Measurements from ENCODE around the gene DUSP22. TPM values are rescaled to one million over a fixed set of nuclear protein-coding genes. Genes with fewer than 3 reads are reported as not detected.

Gene DUSP22
- total RNA-seq, 1 experiment from 2014 or later, result 18.6 TPM

DNA sequence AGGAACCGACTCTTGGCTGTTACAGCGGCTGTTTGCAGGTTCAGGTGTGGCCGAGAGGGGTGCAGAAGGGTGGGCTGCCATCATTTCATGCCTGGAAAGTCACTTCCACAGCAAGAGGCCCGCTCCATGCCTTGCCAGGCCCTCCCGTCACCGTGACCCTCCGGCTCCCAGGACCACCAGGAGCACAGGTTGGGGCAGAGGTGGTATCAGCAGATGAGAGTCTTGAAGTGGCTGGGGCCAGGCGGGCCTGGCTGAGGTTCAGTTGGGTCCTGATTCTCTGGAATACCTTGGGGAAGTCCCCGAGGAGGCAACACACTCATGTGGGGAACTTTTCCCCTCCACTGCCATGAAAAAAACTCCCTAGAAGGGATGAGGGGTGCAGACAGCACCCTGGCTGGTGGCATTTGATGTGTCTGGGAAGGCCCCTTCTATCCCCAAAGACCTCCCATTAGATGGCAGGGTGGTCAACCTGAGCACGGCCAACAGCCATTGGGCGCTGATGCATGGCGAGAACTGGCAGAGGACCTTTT, 65.0 kb downstream of the DUSP22 start:
- intact Hi-C loops (cut with micrococcal nuclease; ENCODE audit: unreplicated experiment), result no loop called here
- ChIA-PET CTCF (no interaction called here), POLR2A (no interaction called here)
- Histone ChIP-seq H3K9me3 (no peaks in the 10 kb centered on the region; the same call in 1 of the 2 replicates), H3K4me1 (no peaks in the 10 kb centered on the region), H3K27me3 (replicated peaks; ENCODE audit: control insufficient read depth, insufficient read depth, low read length) (no peaks in the 10 kb centered on the region), H3K36me3 (ENCODE audit: control insufficient read depth, insufficient read depth, low read length) (no peaks in the 10 kb centered on the region), H3K4me3 (ENCODE audit: low read depth, low read length) (no peak overlapping the region)
- no peaks in the 10 kb centered on the region for H3K9me3 Mint-ChIP-seq (ENCODE audit: unreplicated experiment)
- no peak for DNase-seq
- no peak overlapping the region for H3K4me3 Mint-ChIP-seq (ENCODE audit: unreplicated experiment)
- no peaks in the 10 kb centered on the region for H3K36me3 Mint-ChIP-seq (ENCODE audit: insufficient read depth, unreplicated experiment)
- no peaks in the 10 kb centered on the region for H3K4me1 Mint-ChIP-seq (ENCODE audit: low read depth, unreplicated experiment)
- BruUV-seq (replicated peaks), result no TSS peak
- peaks cover 3% of the 10 kb centered on the region for H3K27me3 Mint-ChIP-seq (ENCODE audit: insufficient read depth, unreplicated experiment)
- TF ChIP-seq, protein P1, sequence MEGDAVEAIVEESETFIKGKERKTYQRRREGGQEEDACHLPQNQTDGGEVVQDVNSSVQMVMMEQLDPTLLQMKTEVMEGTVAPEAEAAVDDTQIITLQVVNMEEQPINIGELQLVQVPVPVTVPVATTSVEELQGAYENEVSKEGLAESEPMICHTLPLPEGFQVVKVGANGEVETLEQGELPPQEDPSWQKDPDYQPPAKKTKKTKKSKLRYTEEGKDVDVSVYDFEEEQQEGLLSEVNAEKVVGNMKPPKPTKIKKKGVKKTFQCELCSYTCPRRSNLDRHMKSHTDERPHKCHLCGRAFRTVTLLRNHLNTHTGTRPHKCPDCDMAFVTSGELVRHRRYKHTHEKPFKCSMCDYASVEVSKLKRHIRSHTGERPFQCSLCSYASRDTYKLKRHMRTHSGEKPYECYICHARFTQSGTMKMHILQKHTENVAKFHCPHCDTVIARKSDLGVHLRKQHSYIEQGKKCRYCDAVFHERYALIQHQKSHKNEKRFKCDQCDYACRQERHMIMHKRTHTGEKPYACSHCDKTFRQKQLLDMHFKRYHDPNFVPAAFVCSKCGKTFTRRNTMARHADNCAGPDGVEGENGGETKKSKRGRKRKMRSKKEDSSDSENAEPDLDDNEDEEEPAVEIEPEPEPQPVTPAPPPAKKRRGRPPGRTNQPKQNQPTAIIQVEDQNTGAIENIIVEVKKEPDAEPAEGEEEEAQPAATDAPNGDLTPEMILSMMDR (IDR thresholded peaks at IDR 0.05; ENCODE audit: insufficient read depth in 1 of 2, low read depth in 1 of 2, low read length in 1 of 2, severe bottlenecking in 1 of 2, unreplicated experiment in 1 of 2), result no peak
- no peak overlapping the region for H3K27ac Mint-ChIP-seq (ENCODE audit: unreplicated experiment)

DNA sequence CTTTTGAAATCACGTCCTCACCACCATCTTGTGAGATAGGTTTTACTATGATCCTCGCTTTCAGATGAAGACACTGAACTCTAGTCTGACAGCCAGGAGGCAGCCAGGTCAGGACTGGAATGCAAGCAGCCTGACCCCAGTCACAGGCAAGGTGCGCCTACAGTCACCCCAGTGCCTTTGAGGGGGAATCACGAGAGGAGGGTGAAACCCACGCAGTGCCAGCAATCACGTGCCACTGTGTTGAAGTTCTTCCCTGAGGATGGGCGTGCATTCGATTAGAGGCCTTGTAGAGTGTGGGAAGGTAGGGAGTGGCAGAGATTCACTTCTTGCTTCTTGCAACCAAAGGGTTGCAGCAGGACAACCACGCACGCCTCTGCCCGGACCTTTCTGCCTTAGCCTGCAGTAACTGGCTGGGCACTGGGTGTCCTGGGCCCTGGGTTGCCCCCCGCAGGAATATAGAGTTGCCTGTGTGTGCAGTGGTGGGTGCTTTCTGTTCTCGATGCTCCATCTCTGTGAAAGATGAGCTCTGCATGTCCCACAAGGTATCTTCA, 65.6 kb downstream of the DUSP22 start:
- BruUV-seq (replicated peaks), result no TSS peak
- Histone ChIP-seq H3K4me1 (no peaks in the 10 kb centered on the region), H3K9me3 (no peaks in the 10 kb centered on the region; the same call in 1 of the 2 replicates), H3K36me3 (ENCODE audit: control insufficient read depth, insufficient read depth, low read length) (no peaks in the 10 kb centered on the region), H3K4me3 (ENCODE audit: low read depth, low read length) (no peak overlapping the region), H3K27me3 (replicated peaks; ENCODE audit: control insufficient read depth, insufficient read depth, low read length) (no peaks in the 10 kb centered on the region)
- no peak overlapping the region for H3K4me3 Mint-ChIP-seq (ENCODE audit: unreplicated experiment)
- no peak overlapping the region for H3K27ac Mint-ChIP-seq (ENCODE audit: unreplicated experiment)
- ChIA-PET CTCF (no interaction called here), POLR2A (no interaction called here)
- no peaks in the 10 kb centered on the region for H3K9me3 Mint-ChIP-seq (ENCODE audit: unreplicated experiment)
- peaks cover 3% of the 10 kb centered on the region for H3K27me3 Mint-ChIP-seq (ENCODE audit: insufficient read depth, unreplicated experiment)
- DNase-seq, result no peak
- H3K4me1 Mint-ChIP-seq (ENCODE audit: low read depth, unreplicated experiment), result no peaks in the 10 kb centered on the region
- TF ChIP-seq, protein P1 (IDR thresholded peaks at IDR 0.05; ENCODE audit: insufficient read depth in 1 of 2, low read depth in 1 of 2, low read length in 1 of 2, severe bottlenecking in 1 of 2, unreplicated experiment in 1 of 2), result no peak
- intact Hi-C loops (cut with micrococcal nuclease; ENCODE audit: unreplicated experiment), result no loop called here
- no peaks in the 10 kb centered on the region for H3K36me3 Mint-ChIP-seq (ENCODE audit: insufficient read depth, unreplicated experiment)

DNA sequence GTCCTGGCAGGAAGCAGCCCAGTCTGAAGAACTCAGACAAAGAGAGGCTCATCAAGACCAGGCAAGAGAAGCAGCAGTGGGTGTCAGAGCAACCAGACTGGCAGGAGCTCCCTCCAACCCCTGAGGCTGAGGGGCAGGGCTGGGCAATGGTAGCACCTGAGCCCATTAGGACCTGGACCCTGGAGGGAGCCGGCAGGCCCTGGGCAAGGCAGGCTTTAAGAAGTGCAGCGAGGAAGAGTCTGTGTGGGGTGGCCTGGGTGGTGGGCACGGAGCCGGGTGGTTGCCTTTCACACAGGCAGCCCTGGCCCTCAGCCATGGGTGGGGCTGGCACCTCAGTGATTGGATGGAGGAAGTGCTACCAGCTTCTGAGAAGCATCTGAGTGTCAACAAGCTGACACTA, 66.1 kb downstream of the DUSP22 start:
- no peak for DNase-seq
- H3K36me3 ChIP-seq (ENCODE audit: control insufficient read depth, insufficient read depth, low read length), result no peaks in the 10 kb centered on the region
- H3K4me1 ChIP-seq, result no peaks in the 10 kb centered on the region
- intact Hi-C loops (cut with micrococcal nuclease; ENCODE audit: unreplicated experiment), result no loop called here
- Mint-ChIP-seq H3K36me3 (ENCODE audit: insufficient read depth, unreplicated experiment) (no peaks in the 10 kb centered on the region), H3K27ac (ENCODE audit: unreplicated experiment) (no peak overlapping the region), H3K4me1 (ENCODE audit: low read depth, unreplicated experiment) (no peaks in the 10 kb centered on the region), H3K4me3 (ENCODE audit: unreplicated experiment) (no peak overlapping the region), H3K27me3 (ENCODE audit: insufficient read depth, unreplicated experiment) (peaks cover 1% of the 10 kb centered on the region), H3K9me3 (ENCODE audit: unreplicated experiment) (no peaks in the 10 kb centered on the region)
- H3K4me3 ChIP-seq (ENCODE audit: low read depth, low read length), result no peak overlapping the region
- no peaks in the 10 kb centered on the region for H3K27me3 ChIP-seq (replicated peaks; ENCODE audit: control insufficient read depth, insufficient read depth, low read length)
- no TSS peak for BruUV-seq (replicated peaks)
- TF ChIP-seq, protein P1 (IDR thresholded peaks at IDR 0.05; ENCODE audit: insufficient read depth in 1 of 2, low read depth in 1 of 2, low read length in 1 of 2, severe bottlenecking in 1 of 2, unreplicated experiment in 1 of 2), result no peak
- ChIA-PET POLR2A (no interaction called here), CTCF (no interaction called here)
- peaks cover under 1% of the 10 kb centered on the region; the same call in 1 of the 2 replicates for H3K9me3 ChIP-seq
